Upper lobe of right lung (tissue), 1 donor: ENCODE results near the gene IRF2BP2. TPM values are rescaled to one million over a fixed set of nuclear protein-coding genes. Genes with fewer than 3 reads are reported as not detected.

Experiments
- ATAC-seq: fragments of 200-7000 bp; cut with Tn5 transposase; one replicate; pipeline ENCODE4 v1.9.1; 2020; ENCODE audit warnings: mild to moderate bottlenecking, moderate library complexity
- DNase-seq: peaks from one replicate; pipeline ENCODE4 v3.0.0-alpha.2; 2020
- H3K27ac ChIP-seq: fragments of 200-600 bp; one replicate; pipeline ENCODE4 v1.8.0; 2022
- H3K27me3 ChIP-seq: fragments of 200-600 bp; one replicate; pipeline ENCODE4 v1.8.0; 2022; ENCODE audit warnings: mild to moderate bottlenecking
- H3K36me3 ChIP-seq: fragments of 200-600 bp; one replicate; pipeline ENCODE4 v1.8.0; 2022
- H3K4me1 ChIP-seq: fragments of 200-600 bp; one replicate; pipeline ENCODE4 v1.8.0; 2022
- H3K4me3 ChIP-seq: fragments of 200-600 bp; one replicate; pipeline ENCODE4 v1.8.0; 2022; ENCODE audit warnings: mild to moderate bottlenecking
- H3K9me3 ChIP-seq: fragments of 200-600 bp; one replicate; pipeline ENCODE4 v1.8.0; 2022
- CTCF ChIP-seq: fragments of 200-600 bp; IDR thresholded peaks from one replicate; pipeline ENCODE4 v1.8.0; 2022; ENCODE audit warnings: antibody characterized with exemption
- intact Hi-C: fragments of 100-400 bp; cut with DNase I; formaldehyde crosslinking; loops from one replicate; pipeline ENCODE4 v1.11.0; 2022
- total RNA-seq: library from RNA; stranded (reverse); fragmentation: NEBNext Ultra II Directional; extraction: Animal tissue kit (Norgen Biotek cat#: 25700); gene quantifications from one replicate; pipeline ENCODE4 v1.2.1, GENCODE V29; 2021
- donor health status: DM: no; HTN: yes; CAD: no; lungs with severe emphysema.

IRF2BP2 gene
- total RNA-seq, 1 donor from 2014 or later, result 161 TPM

- Histone ChIP-seq H3K27me3 (no peaks in the 10 kb centered on the region), H3K4me3 (no peak overlapping the region), H3K27ac (no peak overlapping the region), H3K9me3 (no peaks in the 10 kb centered on the region), H3K36me3 (no peaks in the 10 kb centered on the region), H3K4me1 (no peaks in the 10 kb centered on the region)
- intact Hi-C loops, result no loop called here
- DNase-seq, result no peak
- peak; percentile 69 for ATAC-seq
- TF ChIP-seq CTCF, result no peak
Observed at GRCh38 chr1:234564035-234565029, 45.6 kb downstream of the IRF2BP2 start.

GRCh38 chr1:234562334-234562733 is 47.6 kb downstream of the IRF2BP2 start:
- no peak for DNase-seq
- no peaks in the 10 kb centered on the region for H3K36me3 ChIP-seq
- H3K4me1 ChIP-seq, result no peaks in the 10 kb centered on the region
- no peak for TF ChIP-seq CTCF
- H3K9me3 ChIP-seq, result no peaks in the 10 kb centered on the region
- H3K27ac ChIP-seq, result no peak overlapping the region
- intact Hi-C loops, result no loop called here
- H3K4me3 ChIP-seq, result no peak overlapping the region
- no peaks in the 10 kb centered on the region for H3K27me3 ChIP-seq
- ATAC-seq, result no peak

GRCh38 chr1:234561319-234561718 is 48.7 kb downstream of the IRF2BP2 start:
- Histone ChIP-seq H3K27me3 (no peaks in the 10 kb centered on the region), H3K4me1 (no peaks in the 10 kb centered on the region), H3K27ac (no peak overlapping the region), H3K4me3 (no peak overlapping the region), H3K9me3 (no peaks in the 10 kb centered on the region), H3K36me3 (no peaks in the 10 kb centered on the region)
- no peak for TF ChIP-seq CTCF
- intact Hi-C loops, result no loop called here
- DNase-seq, result no peak
- no peak for ATAC-seq

- DNase-seq, result no peak
- H3K27ac ChIP-seq, result no peak overlapping the region
- no peak overlapping the region for H3K4me3 ChIP-seq
- no peaks in the 10 kb centered on the region for H3K27me3 ChIP-seq
- intact Hi-C loops, result no loop called here
- no peak for TF ChIP-seq CTCF
- H3K9me3 ChIP-seq, result no peaks in the 10 kb centered on the region
- no peaks in the 10 kb centered on the region for H3K4me1 ChIP-seq
- ATAC-seq, result no peak
- H3K36me3 ChIP-seq, result no peaks in the 10 kb centered on the region
Observed at GRCh38 chr1:234559902-234560676, 49.9 kb downstream of the IRF2BP2 start.

GRCh38 chr1:234559152-234559901 is 50.7 kb downstream of the IRF2BP2 start:
- H3K27me3 ChIP-seq, result no peaks in the 10 kb centered on the region
- no peaks in the 10 kb centered on the region for H3K9me3 ChIP-seq
- no peaks in the 10 kb centered on the region for H3K4me1 ChIP-seq
- DNase-seq (no peak), ATAC-seq (peak; percentile 46)
- no peak overlapping the region for H3K27ac ChIP-seq
- intact Hi-C loops, result no loop called here
- H3K4me3 ChIP-seq, result no peak overlapping the region
- no peak for TF ChIP-seq CTCF
- no peaks in the 10 kb centered on the region for H3K36me3 ChIP-seq
